ENCODE measurements around the gene TMEM131.

DNA sequence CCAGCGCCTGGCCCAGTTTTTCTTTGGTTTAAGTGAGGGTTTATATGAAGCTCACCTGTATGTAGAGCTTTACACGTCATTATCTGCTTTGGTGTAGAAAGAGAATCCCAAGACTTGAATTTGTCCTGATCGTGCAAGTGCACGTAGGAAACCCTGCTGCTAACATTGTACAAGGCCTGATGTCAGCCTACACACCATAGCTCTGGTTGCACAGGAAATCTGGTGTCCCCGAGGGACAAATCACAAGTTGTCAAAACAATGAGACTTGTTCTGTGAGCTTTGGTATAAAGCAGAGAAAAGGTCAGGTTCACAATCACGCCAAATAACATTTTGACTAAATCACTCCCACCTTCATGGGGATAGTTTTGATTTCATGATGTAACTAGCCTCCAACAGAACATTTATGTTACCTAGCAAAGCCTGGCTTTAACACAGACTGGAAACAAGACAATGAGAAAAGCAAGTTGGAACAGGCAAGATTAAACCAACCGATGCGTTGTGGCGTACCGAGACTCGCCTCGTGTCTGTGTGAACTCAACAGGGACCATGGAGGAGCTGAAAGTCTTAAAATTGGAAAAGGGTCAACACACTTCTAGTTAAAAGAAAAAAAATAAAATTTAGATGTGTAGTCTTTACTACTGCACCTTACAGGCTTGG, 240.9 kb downstream of the TMEM131 start:
- TF ChIP-seq, protein P1, sequence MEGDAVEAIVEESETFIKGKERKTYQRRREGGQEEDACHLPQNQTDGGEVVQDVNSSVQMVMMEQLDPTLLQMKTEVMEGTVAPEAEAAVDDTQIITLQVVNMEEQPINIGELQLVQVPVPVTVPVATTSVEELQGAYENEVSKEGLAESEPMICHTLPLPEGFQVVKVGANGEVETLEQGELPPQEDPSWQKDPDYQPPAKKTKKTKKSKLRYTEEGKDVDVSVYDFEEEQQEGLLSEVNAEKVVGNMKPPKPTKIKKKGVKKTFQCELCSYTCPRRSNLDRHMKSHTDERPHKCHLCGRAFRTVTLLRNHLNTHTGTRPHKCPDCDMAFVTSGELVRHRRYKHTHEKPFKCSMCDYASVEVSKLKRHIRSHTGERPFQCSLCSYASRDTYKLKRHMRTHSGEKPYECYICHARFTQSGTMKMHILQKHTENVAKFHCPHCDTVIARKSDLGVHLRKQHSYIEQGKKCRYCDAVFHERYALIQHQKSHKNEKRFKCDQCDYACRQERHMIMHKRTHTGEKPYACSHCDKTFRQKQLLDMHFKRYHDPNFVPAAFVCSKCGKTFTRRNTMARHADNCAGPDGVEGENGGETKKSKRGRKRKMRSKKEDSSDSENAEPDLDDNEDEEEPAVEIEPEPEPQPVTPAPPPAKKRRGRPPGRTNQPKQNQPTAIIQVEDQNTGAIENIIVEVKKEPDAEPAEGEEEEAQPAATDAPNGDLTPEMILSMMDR (IDR thresholded peaks at IDR 0.05) = no peak
- TF ChIP-seq POLR2A (IDR thresholded peaks at IDR 0.05) (no peak), EP300 (IDR thresholded peaks at IDR 0.05) (no peak), POLR2AphosphoS5 (IDR thresholded peaks at IDR 0.05) (no peak)

Measured in sigmoid colon (tissue), 4 donors.